Natural killer cell (primary cell): Measurements from ENCODE around the gene PIK3IP1. TPM values are rescaled to one million over a fixed set of nuclear protein-coding genes. Genes with fewer than 3 reads are reported as not detected.

ENCODE experiments used
- ATAC-seq, 3 donors: fragments of 150-1000 bp in 2 of 3; fragments of 200-7000 bp in 1 of 3; cut with Tn5 transposase; 1 replicate in 1 of 3; 2 replicates in 2 of 3; pipeline ENCODE4 v1.10.0; 2021; ENCODE audit warnings: mild to moderate bottlenecking in 2 of 3, moderate library complexity in 2 of 3
- DNase-seq, 2 donors: peaks; one replicate each; pipeline versions ENCODE4 v3.0.0 to v3.0.0-alpha.2; 2013 to 2021; ENCODE audit warnings: mixed read lengths in 1 of 2
- H3K27ac ChIP-seq: one replicate; pipeline ENCODE4 v1.5.1; 2013; ENCODE audit warnings: mild to moderate bottlenecking, low read length
- H3K27me3 ChIP-seq: one replicate; pipeline ENCODE4 v1.6.1; 2013; ENCODE audit warnings: low read length; ENCODE audit not compliant: control insufficient read depth, insufficient read depth
- H3K36me3 ChIP-seq: one replicate; pipeline ENCODE4 v1.6.1; 2013; ENCODE audit warnings: low read length; ENCODE audit not compliant: control insufficient read depth, insufficient read depth
- H3K4me1 ChIP-seq: one replicate; pipeline ENCODE4 v1.6.1; 2013; ENCODE audit warnings: low read length; ENCODE audit not compliant: control insufficient read depth, insufficient read depth
- H3K4me3 ChIP-seq: one replicate; pipeline ENCODE4 v1.5.1; 2013; ENCODE audit warnings: low read length
- H3K9me3 ChIP-seq: one replicate; pipeline ENCODE4 v1.6.1; 2013; ENCODE audit warnings: low read length; ENCODE audit not compliant: control insufficient read depth, insufficient read depth
- H3K27ac Mint-ChIP-seq, 2 donors: one replicate each; pipeline ENCODE4 v1.8.0; 2022; ENCODE audit warnings: mild to moderate bottlenecking in 2 of 2, mixed read lengths in 2 of 2, moderate library complexity in 1 of 2
- H3K27me3 Mint-ChIP-seq, 2 donors: one replicate each; pipeline ENCODE4 v1.8.0; 2022; ENCODE audit warnings: low read depth in 2 of 2, mixed read lengths in 2 of 2
- H3K36me3 Mint-ChIP-seq: one replicate; pipeline ENCODE4 v1.8.0; 2022; ENCODE audit warnings: mixed read lengths
- H3K4me1 Mint-ChIP-seq, 2 donors: one replicate each; pipeline ENCODE4 v1.8.0; 2022; ENCODE audit warnings: mixed read lengths in 2 of 2
- H3K4me3 Mint-ChIP-seq: one replicate; pipeline ENCODE4 v1.8.0; 2022; ENCODE audit warnings: mild to moderate bottlenecking, moderate library complexity, mixed read lengths
- H3K9me3 Mint-ChIP-seq, 2 donors: one replicate each; pipeline ENCODE4 v1.8.0; 2022; ENCODE audit warnings: mixed read lengths in 2 of 2
- WGBS: methylation state at CpG from one replicate; pipeline ENCODE4 v1.1.7; 2013; ENCODE audit warnings: missing lambda C conversion rate; ENCODE audit not compliant: insufficient coverage; 5-methylcytosine and 5-hydroxymethylcytosine counted together
- intact Hi-C: fragments of 100-400 bp; cut with micrococcal nuclease; formaldehyde crosslinking; loops from one replicate; pipeline ENCODE4 v1.14.2; 2022
- total RNA-seq, 4 donors: library from RNA; stranded (reverse); fragments of 120-200 nt in 1 of 4; gene quantifications; one replicate each; pipeline versions ENCODE4 v1.2.3 to v1.2.4, GENCODE V29; 2013 to 2022
- TF ChIP-seq, protein P1 (sequence below): fragments of 200-600 bp; IDR thresholded peaks from one replicate; pipeline ENCODE4 v1.8.0; 2022; ENCODE audit warnings: antibody characterized with exemption

PIK3IP1 gene
- total RNA-seq, 3 donors from 2014 or later (not counting 1 experiment from before 2014, with no cell fraction given): 132 to 180 (median 161) TPM

DNA sequence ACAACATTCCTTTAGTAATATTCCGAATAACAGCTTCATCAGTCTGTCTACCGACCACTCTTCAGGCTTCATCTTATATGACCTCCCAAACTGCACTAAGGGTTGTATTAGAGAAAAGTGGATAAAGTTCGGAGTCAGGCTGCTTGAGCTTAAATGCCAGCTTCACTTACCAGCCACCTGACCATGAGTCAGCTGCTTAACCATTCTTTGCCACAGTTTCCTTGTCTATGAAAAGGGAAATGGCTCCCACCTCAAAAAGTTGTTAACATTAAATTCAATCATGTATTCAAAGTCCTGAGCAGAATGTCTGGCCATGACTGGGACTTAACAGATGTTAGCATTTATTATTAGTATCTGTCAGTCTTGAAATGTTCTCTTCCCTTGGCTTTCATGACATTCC lies 59.3 kb downstream of the PIK3IP1 start:
- Mint-ChIP-seq H3K4me1 (peaks cover 32 to 44% of the 10 kb centered on the region in 2 donors), H3K36me3 (no peaks in the 10 kb centered on the region), H3K27ac (peak overlapping the region in 1 of 2 donors; percentile 35), H3K4me3 (no peak overlapping the region), H3K27me3 (no peaks in the 10 kb centered on the region), H3K9me3 (no peaks in the 10 kb centered on the region)
- ATAC-seq (no peak), DNase-seq (no peak)
- Histone ChIP-seq H3K9me3 (no peaks in the 10 kb centered on the region), H3K27me3 (no peaks in the 10 kb centered on the region), H3K4me3 (no peak overlapping the region), H3K36me3 (no peaks in the 10 kb centered on the region), H3K27ac (no peak overlapping the region), H3K4me1 (peaks cover 33% of the 10 kb centered on the region)
- intact Hi-C loops: loop anchor here (5.0 kb wide), 1 partner anchor 286 kb away; no protein-coding TSS in a partner anchor
- TF ChIP-seq, protein P1, sequence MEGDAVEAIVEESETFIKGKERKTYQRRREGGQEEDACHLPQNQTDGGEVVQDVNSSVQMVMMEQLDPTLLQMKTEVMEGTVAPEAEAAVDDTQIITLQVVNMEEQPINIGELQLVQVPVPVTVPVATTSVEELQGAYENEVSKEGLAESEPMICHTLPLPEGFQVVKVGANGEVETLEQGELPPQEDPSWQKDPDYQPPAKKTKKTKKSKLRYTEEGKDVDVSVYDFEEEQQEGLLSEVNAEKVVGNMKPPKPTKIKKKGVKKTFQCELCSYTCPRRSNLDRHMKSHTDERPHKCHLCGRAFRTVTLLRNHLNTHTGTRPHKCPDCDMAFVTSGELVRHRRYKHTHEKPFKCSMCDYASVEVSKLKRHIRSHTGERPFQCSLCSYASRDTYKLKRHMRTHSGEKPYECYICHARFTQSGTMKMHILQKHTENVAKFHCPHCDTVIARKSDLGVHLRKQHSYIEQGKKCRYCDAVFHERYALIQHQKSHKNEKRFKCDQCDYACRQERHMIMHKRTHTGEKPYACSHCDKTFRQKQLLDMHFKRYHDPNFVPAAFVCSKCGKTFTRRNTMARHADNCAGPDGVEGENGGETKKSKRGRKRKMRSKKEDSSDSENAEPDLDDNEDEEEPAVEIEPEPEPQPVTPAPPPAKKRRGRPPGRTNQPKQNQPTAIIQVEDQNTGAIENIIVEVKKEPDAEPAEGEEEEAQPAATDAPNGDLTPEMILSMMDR: no peak
- WGBS: no CpG with 5 or more reads among the region's 3 CpGs

Other genes with a start within 250 kb of the PIK3IP1 start
- 1 to 10 TPM; 2.1 to 4.3 (median 3.6) TPM for gene SMTN, start 211.2 kb downstream of the PIK3IP1 start, total RNA-seq
- gene SELENOM, start 184.9 kb downstream of the PIK3IP1 start, total RNA-seq: 10 to 100 TPM in 2 of 3 donors, 1 to 10 TPM in 1; 8.1 to 14.0 (median 10.6) TPM
- not detected for gene INPP5J, start 169.5 kb downstream of the PIK3IP1 start, total RNA-seq
- not detected for gene PLA2G3, start 152.0 kb downstream of the PIK3IP1 start, total RNA-seq
- gene RNF185, start 132.3 kb downstream of the PIK3IP1 start, total RNA-seq: 10 to 100 TPM; 12.4 to 15.0 (median 13.2) TPM
- gene LIMK2, start 80.2 kb downstream of the PIK3IP1 start, total RNA-seq: 10 to 100 TPM; 17.2 to 28.6 (median 19.1) TPM
- gene PATZ1, start 53.9 kb upstream of the PIK3IP1 start, total RNA-seq: 10 to 100 TPM; 31.5 to 39.2 (median 37.3) TPM
- 10 to 100 TPM; 50.2 to 60.3 (median 55.4) TPM for gene DRG1, start 107.1 kb upstream of the PIK3IP1 start, total RNA-seq
- 10 to 100 TPM; 31.1 to 41.7 (median 41.2) TPM for gene EIF4ENIF1, start 197.4 kb upstream of the PIK3IP1 start, total RNA-seq
- 100 to 1,000 TPM; 208 to 225 (median 217) TPM for gene SFI1, start 204.0 kb upstream of the PIK3IP1 start, total RNA-seq